ENCODE measurements around the gene SLC39A11.

Gene SLC39A11

DNA sequence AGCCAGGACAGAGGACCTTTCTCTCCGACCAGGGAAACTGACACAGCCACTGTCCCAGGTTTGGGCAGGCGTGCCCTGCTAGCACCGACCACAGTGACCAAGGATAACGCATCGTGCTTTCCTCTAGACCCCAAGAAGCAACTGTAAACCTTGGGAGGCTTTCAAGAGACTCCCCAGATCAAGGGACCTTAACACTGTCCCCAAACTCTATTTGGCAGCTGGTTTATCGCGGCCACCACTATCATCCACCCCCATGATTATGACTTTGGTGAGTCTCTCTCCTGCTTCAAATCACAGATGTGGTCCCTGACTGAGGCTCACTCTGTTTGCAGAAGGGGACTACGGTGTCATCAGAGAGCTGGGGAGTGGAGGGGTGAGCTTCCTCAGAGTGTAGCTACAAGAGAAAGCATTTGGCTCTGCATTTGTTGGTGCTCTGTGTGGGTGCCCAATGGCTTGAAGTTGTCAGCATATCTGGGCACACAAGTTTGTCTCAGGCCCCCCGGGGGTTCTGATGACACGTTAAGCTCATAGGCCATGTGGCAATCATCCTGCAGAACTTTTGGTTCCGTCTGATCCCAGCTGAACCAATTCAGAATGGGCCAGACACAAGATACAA lies 408.0 kb downstream of the SLC39A11 start:
- H3K4me3 ChIP-seq (replicated peaks; ENCODE audit: insufficient read depth, low read length), result no peak overlapping the region
- no peaks in the 10 kb centered on the region for H3K27me3 ChIP-seq (ENCODE audit: insufficient read depth, poor library complexity, severe bottlenecking)
- no peak overlapping the region for H3K27ac ChIP-seq (replicated peaks)
- DNase-seq (ENCODE audit: low read depth in 1 of 2, low spot score in 1 of 2), result no peak
- no peak for TF ChIP-seq SPI1 (IDR thresholded peaks at IDR 0.05; ENCODE audit: borderline replicate concordance, low read depth)

DNA sequence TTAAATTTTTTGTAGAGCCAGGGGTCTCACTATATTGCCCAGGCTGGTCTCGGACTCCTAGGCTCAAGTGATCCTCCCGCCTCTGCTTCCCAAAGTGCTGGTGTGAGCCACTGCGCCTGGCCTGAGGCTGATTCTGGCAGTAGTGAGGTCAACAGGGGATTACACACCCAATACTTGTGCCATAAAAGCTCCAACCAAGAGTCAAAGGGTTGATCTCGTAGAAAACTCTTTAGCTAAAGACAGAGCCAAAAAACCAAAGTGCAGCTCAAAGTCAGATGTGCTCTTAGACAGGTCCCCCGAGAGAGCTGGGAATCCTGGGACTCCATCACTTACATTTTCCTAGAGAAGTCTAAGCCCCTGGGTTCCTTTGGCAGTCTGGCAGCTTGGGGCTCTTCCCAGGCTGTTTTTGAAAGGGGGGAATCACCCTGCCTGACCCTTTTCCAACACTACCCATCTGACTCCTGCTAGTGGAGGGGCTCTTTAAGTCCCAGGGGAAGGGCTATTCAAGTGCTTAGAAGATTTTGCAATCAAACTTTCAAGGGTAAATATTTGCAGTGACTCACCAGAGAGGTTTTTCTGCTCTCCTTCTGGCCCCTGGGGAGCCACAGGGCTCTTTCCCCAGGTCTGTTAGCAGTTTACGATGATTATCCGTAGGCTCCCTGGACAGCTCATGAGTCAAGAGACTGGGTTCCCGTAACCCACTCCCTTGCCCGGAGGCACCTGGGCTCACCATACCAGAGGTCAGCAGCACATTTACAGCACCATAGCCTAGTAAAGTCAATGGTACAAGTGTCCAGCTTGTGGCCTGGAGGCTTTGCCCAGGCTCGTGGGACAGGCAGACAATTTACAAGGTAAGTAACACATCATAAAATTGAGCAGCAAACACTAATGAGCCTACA lies 408.7 kb downstream of the SLC39A11 start:
- no peaks in the 10 kb centered on the region for H3K27me3 ChIP-seq (ENCODE audit: insufficient read depth, poor library complexity, severe bottlenecking)
- H3K4me3 ChIP-seq (replicated peaks; ENCODE audit: insufficient read depth, low read length), result no peak overlapping the region
- TF ChIP-seq POLR2AphosphoS5 (IDR thresholded peaks at IDR 0.05; ENCODE audit: low read depth) (no peak), SPI1 (IDR thresholded peaks at IDR 0.05; ENCODE audit: borderline replicate concordance, low read depth) (no peak), GABPA (IDR thresholded peaks at IDR 0.05; ENCODE audit: low read depth) (no peak)
- TF ChIP-seq, protein P1, sequence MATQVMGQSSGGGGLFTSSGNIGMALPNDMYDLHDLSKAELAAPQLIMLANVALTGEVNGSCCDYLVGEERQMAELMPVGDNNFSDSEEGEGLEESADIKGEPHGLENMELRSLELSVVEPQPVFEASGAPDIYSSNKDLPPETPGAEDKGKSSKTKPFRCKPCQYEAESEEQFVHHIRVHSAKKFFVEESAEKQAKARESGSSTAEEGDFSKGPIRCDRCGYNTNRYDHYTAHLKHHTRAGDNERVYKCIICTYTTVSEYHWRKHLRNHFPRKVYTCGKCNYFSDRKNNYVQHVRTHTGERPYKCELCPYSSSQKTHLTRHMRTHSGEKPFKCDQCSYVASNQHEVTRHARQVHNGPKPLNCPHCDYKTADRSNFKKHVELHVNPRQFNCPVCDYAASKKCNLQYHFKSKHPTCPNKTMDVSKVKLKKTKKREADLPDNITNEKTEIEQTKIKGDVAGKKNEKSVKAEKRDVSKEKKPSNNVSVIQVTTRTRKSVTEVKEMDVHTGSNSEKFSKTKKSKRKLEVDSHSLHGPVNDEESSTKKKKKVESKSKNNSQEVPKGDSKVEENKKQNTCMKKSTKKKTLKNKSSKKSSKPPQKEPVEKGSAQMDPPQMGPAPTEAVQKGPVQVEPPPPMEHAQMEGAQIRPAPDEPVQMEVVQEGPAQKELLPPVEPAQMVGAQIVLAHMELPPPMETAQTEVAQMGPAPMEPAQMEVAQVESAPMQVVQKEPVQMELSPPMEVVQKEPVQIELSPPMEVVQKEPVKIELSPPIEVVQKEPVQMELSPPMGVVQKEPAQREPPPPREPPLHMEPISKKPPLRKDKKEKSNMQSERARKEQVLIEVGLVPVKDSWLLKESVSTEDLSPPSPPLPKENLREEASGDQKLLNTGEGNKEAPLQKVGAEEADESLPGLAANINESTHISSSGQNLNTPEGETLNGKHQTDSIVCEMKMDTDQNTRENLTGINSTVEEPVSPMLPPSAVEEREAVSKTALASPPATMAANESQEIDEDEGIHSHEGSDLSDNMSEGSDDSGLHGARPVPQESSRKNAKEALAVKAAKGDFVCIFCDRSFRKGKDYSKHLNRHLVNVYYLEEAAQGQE (IDR thresholded peaks at IDR 0.05; ENCODE audit: insufficient replicate concordance, low read depth), result no peak
- TF ChIP-seq, protein P2, sequence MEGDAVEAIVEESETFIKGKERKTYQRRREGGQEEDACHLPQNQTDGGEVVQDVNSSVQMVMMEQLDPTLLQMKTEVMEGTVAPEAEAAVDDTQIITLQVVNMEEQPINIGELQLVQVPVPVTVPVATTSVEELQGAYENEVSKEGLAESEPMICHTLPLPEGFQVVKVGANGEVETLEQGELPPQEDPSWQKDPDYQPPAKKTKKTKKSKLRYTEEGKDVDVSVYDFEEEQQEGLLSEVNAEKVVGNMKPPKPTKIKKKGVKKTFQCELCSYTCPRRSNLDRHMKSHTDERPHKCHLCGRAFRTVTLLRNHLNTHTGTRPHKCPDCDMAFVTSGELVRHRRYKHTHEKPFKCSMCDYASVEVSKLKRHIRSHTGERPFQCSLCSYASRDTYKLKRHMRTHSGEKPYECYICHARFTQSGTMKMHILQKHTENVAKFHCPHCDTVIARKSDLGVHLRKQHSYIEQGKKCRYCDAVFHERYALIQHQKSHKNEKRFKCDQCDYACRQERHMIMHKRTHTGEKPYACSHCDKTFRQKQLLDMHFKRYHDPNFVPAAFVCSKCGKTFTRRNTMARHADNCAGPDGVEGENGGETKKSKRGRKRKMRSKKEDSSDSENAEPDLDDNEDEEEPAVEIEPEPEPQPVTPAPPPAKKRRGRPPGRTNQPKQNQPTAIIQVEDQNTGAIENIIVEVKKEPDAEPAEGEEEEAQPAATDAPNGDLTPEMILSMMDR (IDR thresholded peaks at IDR 0.05; ENCODE audit: insufficient read depth, low read length), result no peak
- no peak overlapping the region for H3K27ac ChIP-seq (replicated peaks)
- no peak for DNase-seq (ENCODE audit: low read depth in 1 of 2, low spot score in 1 of 2)

DNA sequence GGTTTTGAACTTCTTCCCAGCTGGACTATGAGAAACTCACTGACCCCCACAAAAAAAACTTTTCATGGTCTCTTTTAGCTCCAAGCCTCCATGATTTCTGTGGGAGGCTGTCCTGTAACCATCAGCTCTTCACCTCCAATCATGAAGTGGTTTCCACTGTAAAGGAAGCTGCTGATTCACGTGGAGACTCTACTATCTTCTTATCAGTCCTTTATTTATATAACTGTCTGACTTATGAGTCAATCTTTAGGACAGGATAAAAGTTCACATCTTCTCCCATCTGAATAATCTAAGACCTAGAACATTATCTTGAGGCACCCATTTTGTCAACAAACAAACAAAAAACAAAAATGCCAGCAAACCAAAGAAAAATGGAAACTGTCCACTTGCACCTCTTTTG lies 409.9 kb downstream of the SLC39A11 start:
- Histone ChIP-seq H3K27me3 (ENCODE audit: insufficient read depth, poor library complexity, severe bottlenecking) (no peaks in the 10 kb centered on the region), H3K4me3 (replicated peaks; ENCODE audit: insufficient read depth, low read length) (no peak overlapping the region), H3K27ac (replicated peaks) (no peak overlapping the region)
- DNase-seq (ENCODE audit: low read depth in 1 of 2, low spot score in 1 of 2), result no peak
- TF ChIP-seq SPI1 (IDR thresholded peaks at IDR 0.05; ENCODE audit: borderline replicate concordance, low read depth) (no peak), GABPA (IDR thresholded peaks at IDR 0.05; ENCODE audit: low read depth) (no peak), POLR2AphosphoS5 (IDR thresholded peaks at IDR 0.05; ENCODE audit: low read depth) (no peak)
- TF ChIP-seq, protein P1 (IDR thresholded peaks at IDR 0.05; ENCODE audit: insufficient replicate concordance, low read depth), result no peak
- TF ChIP-seq, protein P2 (IDR thresholded peaks at IDR 0.05; ENCODE audit: insufficient read depth, low read length), result no peak

DNA sequence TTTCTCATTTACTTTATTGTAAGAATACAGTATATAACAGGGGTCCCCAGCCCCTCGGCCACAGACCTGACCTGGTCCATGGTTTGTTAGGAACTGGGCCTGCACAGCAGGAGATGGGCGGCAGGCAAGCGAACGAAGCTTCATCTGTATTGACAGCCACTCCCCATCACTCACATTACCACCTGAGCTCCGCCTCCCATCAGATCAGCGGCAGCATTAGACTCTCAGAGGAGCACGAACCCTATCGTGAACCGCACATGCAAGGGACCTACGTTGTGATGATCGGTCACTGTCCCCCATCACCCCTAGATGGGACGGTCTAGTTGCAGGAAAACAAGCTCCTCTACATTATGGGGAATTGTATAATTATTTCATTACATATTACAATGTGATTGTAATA lies 410.6 kb downstream of the SLC39A11 start:
- Histone ChIP-seq H3K27ac (replicated peaks) (no peak overlapping the region), H3K27me3 (ENCODE audit: insufficient read depth, poor library complexity, severe bottlenecking) (no peaks in the 10 kb centered on the region), H3K4me3 (replicated peaks; ENCODE audit: insufficient read depth, low read length) (no peak overlapping the region)
- no peak for DNase-seq (ENCODE audit: low read depth in 1 of 2, low spot score in 1 of 2)
- no peak for TF ChIP-seq SPI1 (IDR thresholded peaks at IDR 0.05; ENCODE audit: borderline replicate concordance, low read depth)
- TF ChIP-seq POLR2AphosphoS5 (IDR thresholded peaks at IDR 0.05; ENCODE audit: low read depth), result no peak
- TF ChIP-seq, protein P2 (IDR thresholded peaks at IDR 0.05; ENCODE audit: insufficient read depth, low read length), result no peak
- TF ChIP-seq, protein P1 (IDR thresholded peaks at IDR 0.05; ENCODE audit: insufficient replicate concordance, low read depth), result no peak
- no peak for TF ChIP-seq GABPA (IDR thresholded peaks at IDR 0.05; ENCODE audit: low read depth)

Data from HL-60 (cell line).